RWPE1 (cell line): ENCODE data around the gene LRRC41.
A peak's percentile ranks its signal among the peaks of the same experiment; 100 is the strongest.

ENCODE experiments used
- CTCF ChIA-PET: fragments of 350-600 bp; sonication (Branson Sonifier 250); formaldehyde crosslinking; extraction: SDS; loops from one replicate; lab custom pipeline; 2021; lab: Yijun Ruan, JAX
- POLR2A ChIA-PET: fragments of 400-600 bp; formaldehyde crosslinking; extraction: SDS; loops from one replicate; lab custom pipeline; 2020; ENCODE audit warnings: antibody characterized with exemption; ENCODE audit not compliant: low non-redundant PET; lab: Yijun Ruan, JAX
- DNase-seq: peaks from one replicate; pipeline ENCODE4 v3.0.0; 2012; ENCODE audit warnings: low spot score
- H3K27ac ChIP-seq: fragments of 450-650 bp; 2 replicates; pipeline ENCODE4 v1.5.1; 2017
- CTCF ChIP-seq: fragments of 450-650 bp; conservative IDR thresholded peaks from 2 replicates; pipeline ENCODE4 v1.5.1; 2017; ENCODE audit warnings: low read depth, mild to moderate bottlenecking

The LRRC41 gene

GRCh38 chr1:46289976-46290375 lies 13.4 kb downstream of the LRRC41 start:
- ChIA-PET CTCF (interaction anchor here (0.8 kb wide), 2 partner anchors 45 to 55 kb away, joined by 3 read pairs; no protein-coding TSS in a partner anchor), POLR2A (no interaction called here)
- DNase-seq, result no peak
- no peak for TF ChIP-seq CTCF
- no peak overlapping the region for H3K27ac ChIP-seq

GRCh38 chr1:46289134-46289494 lies 14.3 kb downstream of the LRRC41 start:
- no peak for TF ChIP-seq CTCF
- CTCF ChIA-PET, result no interaction called here
- POLR2A ChIA-PET, result no interaction called here
- no peak for DNase-seq
- peak overlapping the region; percentile 37; the same call in 1 of the 2 replicates for H3K27ac ChIP-seq

DNA sequence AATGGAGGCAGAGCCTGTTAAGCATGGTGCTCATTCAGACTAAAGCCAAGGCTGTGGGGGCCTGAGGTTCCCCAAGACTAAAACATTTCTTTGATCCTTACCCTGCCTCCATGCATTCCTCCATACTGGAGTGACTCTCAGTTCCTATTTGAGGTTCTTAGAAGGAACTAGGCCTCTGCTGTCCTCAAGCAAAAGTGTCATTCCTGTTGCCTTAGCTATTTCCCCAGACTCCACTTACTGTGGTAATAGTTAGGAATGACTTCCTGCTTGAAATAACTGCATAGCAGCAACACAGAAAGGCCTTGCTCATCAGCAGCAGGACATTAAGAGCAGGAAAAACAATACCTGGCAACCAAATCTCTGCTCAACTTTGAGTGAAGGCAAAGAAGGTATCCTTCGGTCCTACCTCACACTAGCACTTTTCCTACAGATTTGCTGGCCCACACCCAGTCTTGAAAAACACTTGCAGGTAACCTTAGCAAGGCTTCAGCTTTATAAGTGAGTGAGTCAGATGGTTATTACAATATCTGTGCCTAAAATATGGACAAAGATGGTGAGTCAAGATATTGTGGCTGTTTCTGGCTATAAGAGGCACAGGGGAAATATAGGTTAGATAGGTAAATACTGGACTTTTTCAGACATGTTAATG lies 14.8 kb downstream of the LRRC41 start:
- TF ChIP-seq CTCF, result no peak
- POLR2A ChIA-PET, result no interaction called here
- H3K27ac ChIP-seq, result no peak overlapping the region

GRCh38 chr1:46285730-46286477 lies 17.5 kb downstream of the LRRC41 start:
- no peak for DNase-seq
- no peak for TF ChIP-seq CTCF
- no peak overlapping the region for H3K27ac ChIP-seq
- POLR2A ChIA-PET, result no interaction called here
- CTCF ChIA-PET, result no interaction called here

More for the DNA sequence above, 14.8 kb downstream of the LRRC41 start:
- peak; percentile 39 for DNase-seq
- CTCF ChIA-PET, result no interaction called here

- CTCF ChIA-PET, result no interaction called here
- H3K27ac ChIP-seq, result no peak overlapping the region
- no peak for TF ChIP-seq CTCF
- DNase-seq, result no peak
- POLR2A ChIA-PET, result no interaction called here
These were observed 18.5 kb downstream of the LRRC41 start for GRCh38 chr1:46284597-46285564.

- TF ChIP-seq CTCF, result no peak
- DNase-seq, result no peak
- no peak overlapping the region for H3K27ac ChIP-seq
- CTCF ChIA-PET, result interaction anchor here (1.0 kb wide), 1 partner anchor 16 kb away, joined by 4 read pairs; no protein-coding TSS in a partner anchor
- POLR2A ChIA-PET, result no interaction called here
These were observed 19.4 kb downstream of the LRRC41 start for GRCh38 chr1:46284058-46284457.
